ENCODE measurements around the gene RNF217.

The RNF217 gene

DNA sequence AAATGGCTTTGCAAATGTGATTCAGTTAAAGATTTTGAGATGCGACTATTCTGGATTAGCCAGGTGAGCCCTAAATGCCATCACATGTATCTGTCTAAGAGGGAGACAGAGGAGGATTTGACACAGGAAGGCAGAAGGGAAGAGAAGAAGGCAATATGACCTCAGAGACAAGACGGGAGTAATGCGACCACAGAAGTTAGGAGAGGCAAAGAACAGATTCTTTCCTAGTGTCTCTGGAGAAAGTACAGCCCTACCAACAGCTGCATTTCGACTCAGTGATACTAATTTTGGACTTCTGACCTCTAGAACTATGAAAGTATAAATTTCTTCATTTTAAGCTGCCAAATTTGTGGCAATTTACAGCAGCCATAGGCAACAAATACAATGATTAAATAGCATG lies 167.1 kb downstream of the RNF217 start:
- no peak for DNase-seq (ENCODE audit: low read depth)

DNA sequence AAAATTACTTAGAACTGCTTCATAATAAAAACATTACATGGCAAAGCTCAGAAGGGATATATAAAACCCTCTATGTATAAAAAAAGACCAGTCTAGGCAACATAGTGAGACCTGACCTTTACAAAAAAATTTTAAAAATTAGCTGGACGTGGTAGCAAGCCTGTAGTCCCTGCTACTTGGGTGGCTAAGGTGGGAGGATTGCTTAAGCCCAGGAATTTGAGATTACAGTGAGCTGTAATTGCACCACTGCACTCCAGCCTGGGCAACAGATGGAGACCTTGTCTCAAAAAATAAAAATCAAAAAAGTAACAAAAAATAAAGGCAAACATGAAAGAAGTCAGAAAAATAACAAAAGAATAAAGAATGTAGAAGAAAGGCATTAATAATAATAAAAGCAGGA lies 169.8 kb downstream of the RNF217 start:
- DNase-seq (ENCODE audit: low read depth): no peak

DNA sequence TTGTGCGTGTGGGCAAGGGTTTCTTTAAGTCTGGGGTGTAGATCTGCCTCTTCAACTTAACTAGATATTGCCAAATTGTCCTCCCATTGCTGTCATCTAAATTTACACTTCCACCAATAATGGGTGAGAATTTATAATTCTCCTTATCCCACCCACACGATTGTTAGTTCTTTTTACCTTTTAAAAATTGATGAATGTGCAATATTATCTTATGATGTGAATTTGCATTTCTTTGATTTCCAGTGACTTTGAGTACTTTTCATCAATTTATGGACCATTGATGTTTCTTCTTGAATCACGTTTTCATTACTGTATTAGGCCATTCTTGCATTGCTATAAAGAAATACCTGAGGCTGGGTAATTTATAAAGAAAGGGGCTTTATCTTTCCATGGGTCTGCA lies 174.1 kb downstream of the RNF217 start:
- DNase-seq (ENCODE audit: low read depth): no peak

DNA sequence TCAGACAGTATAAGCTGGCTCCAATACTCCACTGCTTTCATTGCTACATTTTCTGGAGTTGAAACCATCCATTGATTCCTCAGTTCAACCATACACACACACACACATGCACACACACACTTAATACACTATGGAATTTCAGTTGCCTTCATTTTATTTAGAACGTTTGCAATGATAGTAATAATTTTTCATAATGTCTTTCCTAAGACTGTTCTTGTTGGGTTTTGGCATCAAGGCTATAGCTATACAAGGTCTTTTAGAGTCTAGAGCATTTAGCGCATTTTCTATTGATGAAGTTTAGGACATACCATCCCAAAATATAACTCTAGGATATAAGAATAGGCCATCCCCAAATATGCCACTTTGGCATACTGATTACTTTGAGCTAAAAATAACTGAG lies 175.8 kb downstream of the RNF217 start:
- DNase-seq (ENCODE audit: low read depth): no peak

DNA sequence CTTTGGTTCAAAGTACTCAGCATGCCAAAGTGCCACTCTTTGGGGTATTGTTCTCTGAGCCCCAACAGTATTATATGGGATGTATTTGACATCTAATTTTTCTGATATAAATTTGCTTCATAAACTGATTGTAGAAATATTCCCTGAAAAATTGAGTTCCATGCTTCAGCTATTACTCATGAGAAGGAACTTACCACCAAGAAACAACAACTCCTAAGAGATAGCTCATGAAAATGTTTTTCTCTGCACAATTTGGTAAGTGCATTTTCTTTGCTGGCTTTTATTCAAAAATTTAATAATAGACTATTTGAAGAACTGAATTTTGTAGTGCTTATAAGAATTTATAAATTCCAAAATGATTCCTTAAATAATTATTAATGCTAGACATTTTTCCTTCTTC lies 178.6 kb downstream of the RNF217 start:
- DNase-seq (ENCODE audit: low read depth): no peak

All from HS-5 (cell line).